Astrocyte of the spinal cord (primary cell): ENCODE results near the gene HAUS3.

Experiments used
- DNase-seq: peaks from one replicate; pipeline ENCODE4 v3.0.0; 2011; ENCODE audit warnings: low read depth, low spot score
- H3K4me3 ChIP-seq: 2 replicates; pipeline ENCODE4 v1.5.1; 2011; ENCODE audit warnings: low read depth, mild to moderate bottlenecking, low read length, moderate library complexity
- in situ Hi-C: cut with HindIII; loops from 2 replicates; pipeline ENCODE4 v1.10.0; 2017; ENCODE audit warnings: low sequenced_read_pairs
- TF ChIP-seq, protein P1 (sequence below): IDR thresholded peaks from 2 replicates; pipeline ENCODE4 v1.5.1; 2012; ENCODE audit warnings: low read depth, mild to moderate bottlenecking, low read length, inconsistent platforms

The HAUS3 gene

DNA sequence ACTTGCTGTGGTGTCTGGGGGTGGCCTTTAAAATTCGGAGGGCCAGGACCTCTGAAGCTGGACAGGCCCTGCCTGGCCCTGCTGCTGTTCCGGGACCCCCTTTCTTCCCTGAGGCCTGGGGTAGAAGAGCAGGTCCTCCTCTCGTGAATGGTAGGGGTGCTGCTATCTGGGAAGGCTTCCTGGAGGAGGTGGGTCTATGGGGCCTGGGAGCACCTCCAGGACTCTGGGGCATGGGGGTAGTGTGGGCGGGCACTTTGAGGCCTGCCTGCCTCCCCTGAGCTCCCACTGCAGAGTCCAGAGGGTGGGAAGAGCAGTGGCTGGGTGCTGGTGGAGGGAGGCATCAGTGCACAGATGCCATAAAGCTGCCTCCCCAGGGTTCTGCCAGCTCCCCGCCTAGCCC, 24.9 kb upstream of the HAUS3 start:
- no peak for DNase-seq
- in situ Hi-C loops = no loop called here
- TF ChIP-seq, protein P1, sequence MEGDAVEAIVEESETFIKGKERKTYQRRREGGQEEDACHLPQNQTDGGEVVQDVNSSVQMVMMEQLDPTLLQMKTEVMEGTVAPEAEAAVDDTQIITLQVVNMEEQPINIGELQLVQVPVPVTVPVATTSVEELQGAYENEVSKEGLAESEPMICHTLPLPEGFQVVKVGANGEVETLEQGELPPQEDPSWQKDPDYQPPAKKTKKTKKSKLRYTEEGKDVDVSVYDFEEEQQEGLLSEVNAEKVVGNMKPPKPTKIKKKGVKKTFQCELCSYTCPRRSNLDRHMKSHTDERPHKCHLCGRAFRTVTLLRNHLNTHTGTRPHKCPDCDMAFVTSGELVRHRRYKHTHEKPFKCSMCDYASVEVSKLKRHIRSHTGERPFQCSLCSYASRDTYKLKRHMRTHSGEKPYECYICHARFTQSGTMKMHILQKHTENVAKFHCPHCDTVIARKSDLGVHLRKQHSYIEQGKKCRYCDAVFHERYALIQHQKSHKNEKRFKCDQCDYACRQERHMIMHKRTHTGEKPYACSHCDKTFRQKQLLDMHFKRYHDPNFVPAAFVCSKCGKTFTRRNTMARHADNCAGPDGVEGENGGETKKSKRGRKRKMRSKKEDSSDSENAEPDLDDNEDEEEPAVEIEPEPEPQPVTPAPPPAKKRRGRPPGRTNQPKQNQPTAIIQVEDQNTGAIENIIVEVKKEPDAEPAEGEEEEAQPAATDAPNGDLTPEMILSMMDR = no peak
- H3K4me3 ChIP-seq = no peak overlapping the region

DNA sequence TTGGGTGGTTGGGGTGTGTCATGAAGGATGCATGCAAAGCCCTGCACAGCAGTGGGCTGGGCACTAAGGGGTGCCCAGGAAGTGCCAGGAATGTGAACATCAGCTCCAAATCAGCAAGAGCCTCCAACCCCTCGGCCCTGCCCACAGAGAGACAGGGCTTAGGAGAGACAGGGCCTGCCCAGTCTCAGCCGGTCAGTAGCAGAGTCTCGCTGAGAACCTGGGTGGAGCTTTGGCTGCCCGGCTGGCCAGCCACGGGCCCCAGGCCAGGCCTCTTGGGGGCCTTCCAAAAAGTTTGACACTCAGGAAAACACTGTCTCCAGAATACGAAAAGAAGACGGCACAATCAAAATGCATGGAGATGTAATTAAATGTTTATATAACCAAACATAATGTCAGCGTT, 24.3 kb upstream of the HAUS3 start:
- in situ Hi-C loops = no loop called here
- DNase-seq = no peak
- TF ChIP-seq, protein P1 = no peak
- no peak overlapping the region for H3K4me3 ChIP-seq

DNA sequence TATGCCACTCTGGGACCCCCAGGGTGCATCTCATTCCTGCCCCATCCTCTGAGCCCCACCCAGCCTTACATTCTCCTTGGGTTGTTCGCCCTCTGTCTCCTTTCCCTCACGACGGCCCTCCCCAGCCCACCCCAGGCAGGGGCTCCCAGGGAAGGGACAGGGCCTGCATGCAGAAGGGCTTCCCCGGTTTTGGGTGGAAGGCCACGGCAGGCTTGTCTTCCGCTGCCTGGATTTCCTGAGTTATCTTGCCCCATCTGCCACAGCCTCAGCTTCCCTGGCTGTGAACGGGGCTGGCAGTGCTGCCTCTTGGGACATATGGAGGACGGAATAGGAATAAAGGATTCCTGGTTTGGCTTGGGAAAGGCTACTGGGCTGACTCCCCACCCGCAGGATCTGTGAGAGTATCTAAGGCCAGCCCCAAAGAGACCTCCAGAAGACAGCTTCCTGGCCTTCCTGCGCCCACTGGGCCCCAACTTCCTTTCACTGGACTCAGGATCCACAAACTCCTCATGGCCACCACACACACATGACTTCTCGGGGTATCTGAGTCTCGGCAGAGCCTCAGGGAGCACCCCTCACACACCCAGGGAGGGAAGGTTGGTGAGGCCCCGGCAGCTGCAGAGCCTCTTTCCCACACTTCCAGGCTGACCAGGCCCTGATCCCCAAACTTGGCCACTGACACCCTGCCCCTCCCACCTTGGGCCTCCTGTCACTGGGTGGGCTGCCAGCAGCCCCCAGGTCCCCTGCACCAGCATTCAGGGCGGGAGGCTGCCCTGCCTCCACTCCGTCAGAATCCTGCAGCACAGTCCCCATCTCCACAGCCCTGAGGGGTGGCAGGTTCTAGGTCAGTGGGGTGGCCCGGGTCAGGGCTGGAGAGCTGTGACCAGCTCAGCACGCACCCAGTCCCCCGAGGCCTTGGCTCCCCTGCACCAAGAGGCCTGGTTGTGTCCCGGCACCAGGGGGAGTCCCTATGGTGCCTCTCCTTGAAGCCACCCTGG, 23.5 kb upstream of the HAUS3 start:
- TF ChIP-seq, protein P1 = no peak
- H3K4me3 ChIP-seq = no peak overlapping the region
- in situ Hi-C loops = no loop called here
- DNase-seq = no peak

DNA sequence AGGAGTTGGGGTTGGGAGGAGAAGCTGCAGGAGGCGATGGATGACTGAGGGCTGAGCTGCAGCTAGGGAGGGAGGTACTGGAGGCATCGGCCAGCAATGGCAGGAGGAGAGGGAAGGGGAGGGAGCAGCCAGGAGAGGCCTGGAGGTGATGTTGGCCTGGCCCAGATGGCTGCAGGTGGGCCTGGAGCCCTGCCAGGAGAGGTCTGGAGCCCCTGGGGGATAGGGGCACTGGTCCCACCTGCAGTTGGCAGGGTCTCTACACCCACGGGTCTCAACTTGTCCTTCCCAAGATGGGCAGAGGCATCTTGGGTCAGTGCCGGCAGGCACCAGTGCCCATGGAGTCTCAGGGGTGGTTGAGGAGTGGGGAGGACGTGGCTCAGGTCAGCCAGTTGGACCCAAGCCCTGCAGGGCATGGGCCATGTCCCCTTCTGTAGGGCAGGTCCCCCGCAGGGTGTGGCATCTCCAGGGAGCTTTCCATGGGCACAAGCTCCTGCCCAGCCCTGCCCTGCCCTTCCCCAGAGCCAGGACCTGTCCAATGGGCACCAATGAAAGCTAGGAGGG, 22.6 kb upstream of the HAUS3 start:
- in situ Hi-C loops = no loop called here
- TF ChIP-seq, protein P1 = no peak

DNA sequence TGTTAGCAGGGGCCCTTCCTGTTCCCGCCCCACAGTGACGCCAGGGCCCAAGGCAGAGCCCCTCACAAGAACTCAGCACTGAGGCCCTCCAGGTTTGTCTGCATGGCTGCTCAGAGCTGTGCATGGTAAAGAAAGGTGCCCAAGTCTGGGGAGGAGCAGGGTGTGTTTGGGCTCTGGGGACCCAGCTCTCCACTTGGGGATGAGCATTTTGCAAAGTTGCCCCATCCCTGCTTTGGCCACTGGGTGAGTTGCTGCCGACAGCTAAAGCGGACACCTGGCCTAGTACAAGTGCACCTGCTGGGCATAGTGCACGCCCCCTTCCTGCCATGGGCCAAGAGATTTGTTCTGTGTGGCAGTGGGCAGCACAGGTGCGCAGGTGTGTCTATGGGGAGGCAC, 22.0 kb upstream of the HAUS3 start:
- no peak for DNase-seq
- no peak overlapping the region for H3K4me3 ChIP-seq
- in situ Hi-C loops = no loop called here
- TF ChIP-seq, protein P1 = no peak

More for the DNA sequence above, 22.6 kb upstream of the HAUS3 start:
- no peak for DNase-seq
- no peak overlapping the region for H3K4me3 ChIP-seq

DNA sequence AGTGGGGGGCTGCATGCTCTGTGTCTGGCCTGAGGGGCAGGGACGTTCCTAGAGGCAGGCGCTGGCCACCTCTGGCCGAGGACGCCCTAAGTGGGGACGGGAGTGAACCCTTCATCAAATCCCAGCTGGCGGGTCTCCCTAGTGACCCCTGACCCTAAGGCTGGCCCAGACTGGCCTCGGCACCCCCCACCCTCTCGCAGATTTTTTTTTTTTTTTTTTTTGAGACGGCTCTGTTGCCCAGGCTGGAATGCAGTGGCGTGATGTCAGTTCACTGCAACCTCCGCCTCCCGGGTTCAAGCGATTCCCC, 21.0 kb upstream of the HAUS3 start:
- TF ChIP-seq, protein P1 = no peak
- in situ Hi-C loops = no loop called here
- peak overlapping the region; percentile 54 for H3K4me3 ChIP-seq
- no peak for DNase-seq
